K562 (cell line): ENCODE results near the gene ADAM19. TPM values are rescaled to one million over a fixed set of nuclear protein-coding genes. Genes with fewer than 3 reads are reported as not detected.

Experiments
- ATAC-seq: fragments of 200-7000 bp; cut with Tn5 transposase; 3 replicates; pipeline ENCODE4 v1.9.1; 2020; ENCODE audit warnings: moderate library complexity
- BruUV-seq: library from RNA; stranded (reverse); fragments of 400-500 nt; replicated peaks from 2 replicates; lab custom pipeline; 2021; lab: Mats Ljungman, UMichigan
- CTCF ChIA-PET: fragments of 300-600 bp; formaldehyde crosslinking; extraction: SDS; loops from one replicate; lab custom pipeline; 2021; ENCODE audit warnings: low intra/inter-chr PET ratio; lab: Yijun Ruan, JAX
- POLR2A ChIA-PET: fragments of 300-600, 350-650 bp; sonication (Branson Sonifier 250); formaldehyde crosslinking; extraction: SDS; loops from one replicate; lab custom pipeline; 2021; ENCODE audit warnings: antibody characterized with exemption, inconsistent platforms; lab: Yijun Ruan, JAX
- DNase-seq, 4 experiments: peaks; one replicate each; pipeline versions ENCODE4 v3.0.0 to v3.0.0-alpha.2; 2011 to 2018; ENCODE audit warnings: low spot score in 3 of 4, mixed read lengths in 3 of 4; ENCODE audit errors: extremely low read depth in 1 of 4
- FAIRE-seq: peaks from 2 replicates; lab custom pipeline; 2011; peaks lifted over from hg19 to GRCh38; lab: Jason Lieb, UNC
- H2AFZ ChIP-seq: 2 replicates; pipeline ENCODE4 v1.6.0; 2011; ENCODE audit warnings: low read depth, low read length, control low read depth, inconsistent platforms
- H3K27ac ChIP-seq: fragments of 200-600 bp; 3 replicates; pipeline ENCODE4 v1.8.0; 2011; ENCODE audit warnings: low read depth, mild to moderate bottlenecking, control low read depth, inconsistent platforms, low read length, moderate library complexity, mixed read lengths; ENCODE audit errors: extremely low read depth
- H3K27me3 ChIP-seq, 2 experiments: fragments of 300-600 bp in 1 of 2; 2 replicates in 1 of 2; 3 replicates in 1 of 2; pipeline versions ENCODE4 v1.6.0 to v1.8.0; 2011; ENCODE audit warnings: inconsistent platforms in 2 of 2, low read length in 2 of 2, mild to moderate bottlenecking in 1 of 2, mixed read lengths in 1 of 2, moderate library complexity in 1 of 2; ENCODE audit not compliant: control insufficient read depth in 2 of 2, insufficient read depth in 2 of 2
- H3K36me3 ChIP-seq: fragments of 300-600 bp; 3 replicates; pipeline ENCODE4 v1.8.0; 2011; ENCODE audit warnings: mild to moderate bottlenecking, low read length, inconsistent platforms; ENCODE audit not compliant: control insufficient read depth, insufficient read depth
- H3K4me1 ChIP-seq, 2 experiments: fragments of 200-600 bp in 1 of 2; replicated peaks in 1 of 2; 2 replicates in 1 of 2; 3 replicates in 1 of 2; pipeline versions ENCODE4 v1.5.1 to v1.8.0; 2011; ENCODE audit warnings: inconsistent platforms in 2 of 2, low read length in 2 of 2, mild to moderate bottlenecking in 1 of 2, mixed read lengths in 1 of 2, moderate library complexity in 1 of 2; ENCODE audit not compliant: control insufficient read depth in 2 of 2, insufficient read depth in 2 of 2
- H3K4me2 ChIP-seq: 2 replicates; pipeline ENCODE4 v1.6.1; 2011; ENCODE audit warnings: low read length, control low read depth, inconsistent platforms, mixed read lengths; ENCODE audit not compliant: insufficient read depth
- H3K4me3 ChIP-seq: fragments of 200-600 bp; sonication (generic), shearing (Covaris generic); 2 replicates; pipeline ENCODE4 v1.5.1; 2016; ENCODE audit warnings: control low read depth, inconsistent platforms
- H3K79me2 ChIP-seq: fragments of 200-600 bp; 3 replicates; pipeline ENCODE4 v1.8.0; 2011; ENCODE audit warnings: low read length, inconsistent platforms; ENCODE audit not compliant: control insufficient read depth, insufficient read depth
- H3K9ac ChIP-seq, 2 experiments: 2 replicates each; pipeline versions ENCODE4 v1.6.0 to v1.6.1; 2011; ENCODE audit warnings: low read depth in 2 of 2, low read length in 2 of 2, control low read depth in 1 of 2, inconsistent platforms in 1 of 2, mild to moderate bottlenecking in 1 of 2, mixed read lengths in 1 of 2; ENCODE audit not compliant: insufficient read depth in 1 of 2
- H3K9me1 ChIP-seq: one replicate; pipeline ENCODE4 v1.6.0; 2011; ENCODE audit warnings: inconsistent platforms, mild to moderate bottlenecking, low read length, moderate library complexity; ENCODE audit not compliant: control insufficient read depth, insufficient read depth
- H3K9me3 ChIP-seq: replicated peaks from 2 replicates; pipeline ENCODE4 v1.5.1; 2011; ENCODE audit warnings: low read depth, low read length, inconsistent platforms; ENCODE audit not compliant: control insufficient read depth, insufficient read depth
- H4K20me1 ChIP-seq: replicated peaks from 2 replicates; pipeline ENCODE4 v1.6.1; 2011; ENCODE audit warnings: low read length, inconsistent platforms, mixed read lengths; ENCODE audit not compliant: control insufficient read depth, insufficient read depth
- CEBPG ChIP-seq, 3 experiments: fragments of 200-800 bp in 1 of 3; sonication (Bioruptor generic) in 1 of 3; sonication (generic) in 1 of 3; formaldehyde crosslinking in 1 of 3; IDR thresholded peaks in 2 of 3; conservative IDR thresholded peaks in 1 of 3; 2 replicates each; pipeline versions ENCODE4 v1.6.1 to v1.8.0; 2016 to 2022; ENCODE audit warnings: missing compliant biosample characterization in 2 of 3, missing genetic modification characterization in 2 of 3, mild to moderate bottlenecking in 1 of 3, missing genetic modification reagents in 1 of 3
- GTF2B ChIP-seq: IDR thresholded peaks from 2 replicates; pipeline ENCODE4 v1.6.1; 2011; ENCODE audit not compliant: insufficient read length; ENCODE audit errors: extremely low read depth
- PBX2 ChIP-seq, 2 experiments: IDR thresholded peaks in 1 of 2; conservative IDR thresholded peaks in 1 of 2; 2 replicates each; pipeline ENCODE4 v1.6.1; 2016; ENCODE audit warnings: low read depth in 2 of 2, mild to moderate bottlenecking in 1 of 2, missing compliant biosample characterization in 1 of 2, missing genetic modification characterization in 1 of 2, moderate library complexity in 1 of 2
- TFE3 ChIP-seq: fragments of 450-650 bp; formaldehyde crosslinking; IDR thresholded peaks from 2 replicates; pipeline ENCODE4 v1.4.0; 2020; ENCODE audit warnings: mild to moderate bottlenecking, mixed read lengths
- WGBS: fragments of 100-300 bp; shearing (Covaris generic); methylation state at CpG from one replicate; pipeline ENCODE4 v1.1.6; 2016; ENCODE audit warnings: low coverage, mixed read lengths; ENCODE audit not compliant: insufficient coverage; ENCODE audit errors: missing lambda C conversion rate; 5-methylcytosine and 5-hydroxymethylcytosine counted together
- in situ Hi-C: fragments of 300-500 bp; cut with MboI; formaldehyde crosslinking; loops from 4 replicates; pipeline ENCODE4 v1.15.0; 2018; ENCODE audit warnings: inconsistent platforms, mixed read lengths
- intact Hi-C: fragments of 100-400 bp; cut with micrococcal nuclease; formaldehyde crosslinking; loops from 2 replicates; pipeline ENCODE4 v1.14.2; 2022
- polyA plus RNA-seq, 8 experiments: library from polyadenylated mRNA; depleted of rRNA in 4 of 8; stranded (reverse) in 5 of 8; unstranded in 3 of 8; fragments of >200 nt; fragmentation: Nextera tagmentation in 2 of 8; fragmentation: Illumina TruSeq in 1 of 8; extraction: Ambion mirVana in 2 of 8; extraction: Trizol in 1 of 8; gene quantifications; 2 replicates each; pipeline versions ENCODE4 v1.2.1 to v1.2.3, GENCODE V29; 2011 to 2014; ENCODE audit warnings: inconsistent platforms in 1 of 8, missing spikeins in 1 of 8
- total RNA-seq, 7 experiments: library from RNA; depleted of rRNA in 6 of 7; stranded (reverse); fragments of >200 nt in 6 of 7; fragmentation: Illumina TruSeq in 2 of 7; extraction: Trizol in 2 of 7; gene quantifications; 2 replicates each; pipeline versions ENCODE4 v1.2.1 to v1.2.3, GENCODE V29; 2011 to 2021; ENCODE audit warnings: low replicate concordance in 1 of 7

ADAM19 gene
- total and polyA plus RNA-seq, 9 of the 15 experiments (the other 6 are each of a cell fraction or from before 2014, with no cell fraction given) = 0.11 to 1.1 (median 0.43) TPM

GRCh38 chr5:157485340-157485739, 90.2 kb downstream of the ADAM19 start:
- Histone ChIP-seq H3K27ac (no peak overlapping the region), H3K79me2 (no peaks in the 10 kb centered on the region), H3K4me3 (no peak overlapping the region), H3K4me2 (no peak overlapping the region), H3K9me3 (no peaks in the 10 kb centered on the region), H3K36me3 (no peaks in the 10 kb centered on the region), H2AFZ (no peak overlapping the region)
- no peak for FAIRE-seq
- in situ Hi-C loops = no loop called here
- CTCF ChIA-PET = no interaction called here
- TF ChIP-seq TFE3 (CRISPR knock-in tag) (no peak), CEBPG (CRISPR knock-in tag; IDR thresholded peaks at IDR 0.05) (no peak), CEBPG (tag; conservative IDR thresholded peaks at IDR 0.05 in 1 of 2, IDR thresholded peaks at IDR 0.05 in 1 of 2) (peak in 1 of 2 experiments; percentile 41; a peak in 1 of 4 replicates), GTF2B (no peak), PBX2 (CRISPR knock-in tag; IDR thresholded peaks at IDR 0.05; ENCODE audit: low read depth) (no peak), PBX2 (tag; conservative IDR thresholded peaks at IDR 0.05; ENCODE audit: low read depth) (peak; percentile 53; the same call in 1 of the 2 replicates)
- TF ChIP-seq, all 486 proteins: peak for 2
- no TSS peak for BruUV-seq
- no peaks in the 10 kb centered on the region for H3K9me1 ChIP-seq
- POLR2A ChIA-PET = interaction anchor here (0.6 kb wide), 1 partner anchor 59 kb away, joined by 3 read pairs; no protein-coding TSS in a partner anchor
- no peaks in the 10 kb centered on the region for H4K20me1 ChIP-seq
- H3K9ac ChIP-seq = no peak overlapping the region
- 6% methylated on average over 2 of the region's 2 CpGs for WGBS
- ATAC-seq (no peak), DNase-seq (no peak)
- H3K27me3 ChIP-seq = peaks cover 0 to 33% of the 10 kb centered on the region in 2 experiments; a peak in 2 of 5 replicates
- intact Hi-C loops = no loop called here
- H3K4me1 ChIP-seq = peaks cover 0 to 4% of the 10 kb centered on the region in 2 experiments; a peak in 1 of 5 replicates
